HepG2 (cell line): ENCODE results near the gene TFAP2E. TPM values are rescaled to one million over a fixed set of nuclear protein-coding genes. Genes with fewer than 3 reads are reported as not detected.

Experiments
- ATAC-seq: fragments of 200-7000 bp; cut with Tn5 transposase; 3 replicates; pipeline ENCODE4 v1.9.1; 2020; ENCODE audit warnings: mild to moderate bottlenecking, moderate library complexity
- BruUV-seq: library from RNA; stranded (reverse); fragments of 400-500 nt; replicated peaks from 2 replicates; lab custom pipeline; 2021; lab: Mats Ljungman, UMichigan
- CTCF ChIA-PET: fragments of 300-600 bp; formaldehyde crosslinking; extraction: SDS; loops from one replicate; lab custom pipeline; 2021; ENCODE audit warnings: low total read pairs, inconsistent platforms, low intra/inter-chr PET ratio; lab: Yijun Ruan, JAX
- POLR2A ChIA-PET: fragments of 350-600 bp; sonication (Branson Sonifier 250); formaldehyde crosslinking; loops from one replicate; lab custom pipeline; 2020; ENCODE audit warnings: antibody characterized with exemption, inconsistent platforms; lab: Yijun Ruan, JAX
- DNase-seq: peaks from one replicate; pipeline ENCODE4 v3.0.0-alpha.2; 2015; ENCODE audit warnings: low spot score
- FAIRE-seq: peaks from 3 replicates; lab custom pipeline; 2011; peaks lifted over from hg19 to GRCh38; lab: Jason Lieb, UNC
- H2AFZ ChIP-seq: one replicate; pipeline ENCODE4 v1.6.1; 2011; ENCODE audit warnings: low read length, inconsistent platforms
- H3K27ac ChIP-seq: fragments of 300-600 bp; 3 replicates; pipeline ENCODE4 v1.8.0; 2011; ENCODE audit warnings: mixed run types, mild to moderate bottlenecking, mixed read lengths, low read length, inconsistent platforms; ENCODE audit not compliant: insufficient read depth; ENCODE audit errors: extremely low read length
- H3K27me3 ChIP-seq, 2 experiments: fragments of 200-600 bp in 1 of 2; 2 replicates in 1 of 2; 3 replicates in 1 of 2; pipeline versions ENCODE4 v1.6.0 to v1.8.0; 2011; ENCODE audit warnings: low read length in 2 of 2, mild to moderate bottlenecking in 2 of 2, moderate library complexity in 2 of 2, inconsistent platforms in 1 of 2; ENCODE audit not compliant: insufficient read depth in 2 of 2, control insufficient read depth in 1 of 2
- H3K36me3 ChIP-seq, 2 experiments: fragments of 200-600 bp in 1 of 2; replicated peaks in 1 of 2; 2 replicates in 1 of 2; 3 replicates in 1 of 2; pipeline versions ENCODE4 v1.5.1 to v1.8.0; 2011; ENCODE audit warnings: low read length in 2 of 2, inconsistent platforms in 1 of 2; ENCODE audit not compliant: insufficient read depth in 2 of 2, control insufficient read depth in 1 of 2
- H3K4me1 ChIP-seq: 2 replicates; pipeline ENCODE4 v1.5.1; 2012; ENCODE audit warnings: low read length, inconsistent platforms; ENCODE audit not compliant: insufficient read depth
- H3K4me2 ChIP-seq: 2 replicates; pipeline ENCODE4 v1.6.0; 2011; ENCODE audit warnings: low read depth, low read length, inconsistent platforms
- H3K4me3 ChIP-seq, 3 experiments: fragments of 200-600 bp in 1 of 3; sonication (generic), shearing (Covaris generic) in 1 of 3; replicated peaks in 1 of 3; 2 replicates each; pipeline ENCODE4 v1.5.1; 2011 to 2016; ENCODE audit warnings: low read length in 3 of 3, inconsistent platforms in 2 of 3, low read depth in 2 of 3, mild to moderate bottlenecking in 2 of 3, control low read depth in 1 of 3, mixed read lengths in 1 of 3; ENCODE audit not compliant: insufficient read depth in 1 of 3
- H3K79me2 ChIP-seq: one replicate; pipeline ENCODE4 v1.6.1; 2011; ENCODE audit warnings: low read length, inconsistent platforms; ENCODE audit not compliant: insufficient read depth
- H3K9ac ChIP-seq: 2 replicates; pipeline ENCODE4 v1.6.0; 2011; ENCODE audit warnings: mild to moderate bottlenecking, low read depth, low read length, inconsistent platforms; ENCODE audit not compliant: insufficient read depth
- H3K9me3 ChIP-seq: 2 replicates; pipeline ENCODE4 v1.5.1; 2012; ENCODE audit warnings: mild to moderate bottlenecking, low read length
- H4K20me1 ChIP-seq: 2 replicates; pipeline ENCODE4 v1.6.0; 2011; ENCODE audit warnings: inconsistent platforms, mild to moderate bottlenecking, low read length, moderate library complexity; ENCODE audit not compliant: insufficient read depth
- SALL1 ChIP-seq: sonication (generic); formaldehyde crosslinking; IDR thresholded peaks from 2 replicates; pipeline ENCODE4 v1.8.0; 2022; ENCODE audit warnings: mild to moderate bottlenecking, missing genetic modification reagents
- ZC3H4 ChIP-seq: sonication (generic); formaldehyde crosslinking; IDR thresholded peaks from 2 replicates; pipeline ENCODE4 v1.4.0; 2020; ENCODE audit warnings: missing genetic modification reagents, borderline replicate concordance
- ZNF10 ChIP-seq: sonication (generic); formaldehyde crosslinking; IDR thresholded peaks from 2 replicates; pipeline ENCODE4 v1.4.0; 2020; ENCODE audit warnings: mild to moderate bottlenecking, low read depth, missing genetic modification reagents, borderline replicate concordance
- ZNF124 ChIP-seq: sonication (generic); formaldehyde crosslinking; IDR thresholded peaks from 2 replicates; pipeline ENCODE4 v1.4.0; 2020; ENCODE audit warnings: missing genetic modification reagents
- ZNF367 ChIP-seq: sonication (generic); formaldehyde crosslinking; IDR thresholded peaks from 2 replicates; pipeline ENCODE4 v1.4.0; 2020; ENCODE audit warnings: missing genetic modification reagents, borderline replicate concordance
- ZNF383 ChIP-seq: sonication (generic); formaldehyde crosslinking; IDR thresholded peaks from 2 replicates; pipeline ENCODE4 v1.4.0; 2020; ENCODE audit warnings: missing genetic modification reagents, mild to moderate bottlenecking, borderline replicate concordance
- ZNF672 ChIP-seq: sonication (generic); formaldehyde crosslinking; IDR thresholded peaks from 2 replicates; pipeline ENCODE4 v1.8.1; 2022; ENCODE audit warnings: missing genetic modification reagents
- ZNF703 ChIP-seq: sonication (generic); formaldehyde crosslinking; IDR thresholded peaks from 2 replicates; pipeline ENCODE4 v1.5.1; 2020; ENCODE audit warnings: missing genetic modification reagents, mild to moderate bottlenecking, moderate library complexity, borderline replicate concordance
- WGBS: methylation state at CpG from one replicate; pipeline ENCODE4 v1.1.6; 2017; ENCODE audit warnings: low lambda C conversion rate; 5-methylcytosine and 5-hydroxymethylcytosine counted together
- in situ Hi-C: cut with HindIII; loops from 2 replicates; pipeline ENCODE4 v1.10.0; 2017; ENCODE audit warnings: low pct_unique_long_range_greater_than_20kb; ENCODE audit not compliant: extremely low pct_ligation_motif_present
- intact Hi-C: fragments of 100-400 bp; cut with micrococcal nuclease; formaldehyde crosslinking; loops from one replicate; pipeline ENCODE4 v1.10.0; 2022; ENCODE audit not compliant: unreplicated experiment
- polyA plus RNA-seq, 8 experiments: library from polyadenylated mRNA; depleted of rRNA in 3 of 8; stranded (reverse) in 7 of 8; unstranded in 1 of 8; fragments of >200 nt; fragmentation: Illumina TruSeq in 4 of 8; extraction: Trizol in 4 of 8; gene quantifications; 2 replicates each; pipeline versions ENCODE4 v1.2.1 to v1.2.3, GENCODE V29; 2011 to 2016; ENCODE audit warnings: low read depth in 4 of 8, missing spikeins in 1 of 8, mixed read lengths in 1 of 8; ENCODE audit not compliant: insufficient read depth in 1 of 8
- total RNA-seq, 5 experiments: library from RNA; depleted of rRNA; stranded (reverse); fragments of >200 nt; fragmentation: Illumina TruSeq; extraction: Trizol; gene quantifications; 2 replicates each; pipeline ENCODE4 v1.2.3, GENCODE V29; 2016; ENCODE audit warnings: low read depth in 1 of 5
- TF ChIP-seq, protein P1 (sequence below): sonication (generic); formaldehyde crosslinking; IDR thresholded peaks from 2 replicates; pipeline ENCODE4; 2020; ENCODE audit warnings: missing genetic modification reagents, mild to moderate bottlenecking, borderline replicate concordance
- TF ChIP-seq, protein P2 (sequence below): sonication (generic); formaldehyde crosslinking; conservative IDR thresholded peaks from 2 replicates; pipeline ENCODE4 v1.4.0; 2020; ENCODE audit warnings: mild to moderate bottlenecking, missing genetic modification reagents, moderate library complexity

TFAP2E gene
- total and polyA plus RNA-seq, 2 of the 13 experiments (the other 11 are each of a cell fraction or from before 2014, with no cell fraction given), result 0.31 to 0.41 TPM

DNA sequence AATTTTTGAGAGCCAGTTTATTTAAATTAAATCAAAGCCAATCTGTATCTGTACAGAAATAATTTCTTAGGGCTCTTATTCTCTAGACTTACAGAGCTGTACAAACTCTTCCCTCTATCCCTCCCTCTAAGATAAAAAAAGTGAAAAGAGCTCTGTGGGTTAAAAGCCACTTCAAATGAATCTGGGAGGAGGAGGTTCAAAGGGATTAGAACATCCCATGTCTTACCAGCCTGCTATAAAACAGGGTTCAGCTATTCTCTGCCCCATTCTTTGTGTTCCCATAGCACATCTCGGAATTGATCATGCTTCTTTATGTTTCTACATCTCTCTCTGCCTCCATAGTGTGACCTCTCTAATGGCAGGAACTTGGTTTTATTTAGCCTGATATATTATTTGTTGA is 35.3 kb upstream of the TFAP2E start:
- no TSS peak for BruUV-seq
- no peak overlapping the region for H3K4me3 ChIP-seq
- 100% methylated on average over 1 of the region's 1 CpG for WGBS
- H3K27me3 ChIP-seq, result no peaks in the 10 kb centered on the region
- peaks cover 17% of the 10 kb centered on the region for H3K4me1 ChIP-seq
- POLR2A ChIA-PET, result interaction anchor here (0.6 kb wide), 2 partner anchors 9 to 86 kb away, joined by 3 read pairs; no protein-coding TSS in a partner anchor
- DNase-seq, result no peak
- H3K79me2 ChIP-seq, result peaks cover 13% of the 10 kb centered on the region
- H2AFZ ChIP-seq, result no peak overlapping the region
- in situ Hi-C loops, result no loop called here
- CTCF ChIA-PET, result no interaction called here
- H3K9ac ChIP-seq, result no peak overlapping the region
- H3K9me3 ChIP-seq, result no peaks in the 10 kb centered on the region
- no peak overlapping the region for H3K4me2 ChIP-seq
- intact Hi-C loops, result no loop called here
- no peak for FAIRE-seq
- H3K27ac ChIP-seq, result no peak overlapping the region
- peaks cover 1 to 30% of the 10 kb centered on the region in 2 experiments; a peak in 1 of 5 replicates for H3K36me3 ChIP-seq
- no peak for TF ChIP-seq ZNF367 (CRISPR knock-in tag)
- TF ChIP-seq ZNF672, result no peak
- no peak for TF ChIP-seq ZNF10 (CRISPR knock-in tag)
- no peak for ATAC-seq
- H4K20me1 ChIP-seq, result no peaks in the 10 kb centered on the region; the same call in none of the 2 replicates

DNA sequence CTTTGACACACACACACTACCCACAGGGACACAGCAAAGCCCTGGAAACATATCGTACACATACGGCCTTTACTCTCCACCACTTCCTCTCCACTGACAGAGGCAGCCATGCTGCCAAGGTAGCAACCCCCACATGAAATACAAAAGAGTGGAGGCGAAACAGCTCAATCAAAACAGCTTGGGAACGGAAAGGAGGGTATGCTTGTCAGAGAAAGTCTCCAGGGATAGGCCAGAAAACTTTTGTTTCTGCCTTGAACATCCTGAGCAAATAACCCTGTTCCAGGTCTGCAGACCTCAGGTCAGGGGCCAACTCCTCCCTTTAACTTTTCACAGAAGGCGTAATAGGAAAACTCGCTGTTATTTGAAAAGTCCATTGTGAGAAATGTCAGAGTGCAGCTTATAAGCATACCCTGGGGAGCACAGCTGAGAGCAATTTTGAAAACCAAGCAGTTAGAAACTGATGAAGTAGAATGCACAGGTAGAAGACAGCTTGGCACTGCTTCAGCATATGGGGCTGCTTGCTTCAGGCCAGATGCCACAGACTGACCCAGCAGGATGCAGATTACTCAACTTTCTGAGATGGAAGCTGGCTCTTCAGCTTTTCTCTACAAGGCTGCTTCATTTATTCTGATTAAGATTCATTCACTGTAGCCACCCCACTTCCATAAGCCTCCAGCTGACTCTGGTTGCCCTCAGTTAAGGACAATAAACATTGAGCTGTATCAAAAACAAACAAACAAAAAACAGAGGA is 33.9 kb upstream of the TFAP2E start:
- H4K20me1 ChIP-seq, result no peaks in the 10 kb centered on the region; the same call in none of the 2 replicates
- no peak overlapping the region for H3K27ac ChIP-seq
- peaks cover 17% of the 10 kb centered on the region for H3K79me2 ChIP-seq
- ATAC-seq, result no peak
- no peak for DNase-seq
- peaks cover 17% of the 10 kb centered on the region for H3K4me1 ChIP-seq
- H3K9ac ChIP-seq, result no peak overlapping the region
- H3K9me3 ChIP-seq, result no peaks in the 10 kb centered on the region
- BruUV-seq, result no TSS peak
- no peak overlapping the region for H2AFZ ChIP-seq
- ChIA-PET POLR2A (interaction anchor here (1.9 kb wide), 1 partner anchor 17 kb away, joined by 6 read pairs; no protein-coding TSS in a partner anchor), CTCF (no interaction called here)
- H3K4me3 ChIP-seq, result no peak overlapping the region
- FAIRE-seq, result peak; percentile 30
- in situ Hi-C loops, result no loop called here
- H3K4me2 ChIP-seq, result no peak overlapping the region
- intact Hi-C loops, result no loop called here
- peaks cover 1 to 26% of the 10 kb centered on the region in 2 experiments; a peak in 2 of 5 replicates for H3K36me3 ChIP-seq
- WGBS, result 90% methylated on average over 6 of the region's 6 CpGs
- H3K27me3 ChIP-seq, result no peaks in the 10 kb centered on the region
- TF ChIP-seq ZNF383 (CRISPR knock-in tag) (no peak), ZNF124 (no peak), SALL1 (CRISPR knock-in tag) (no peak), ZNF703 (CRISPR knock-in tag) (no peak), ZC3H4 (CRISPR knock-in tag) (no peak)
- TF ChIP-seq, protein P1, sequence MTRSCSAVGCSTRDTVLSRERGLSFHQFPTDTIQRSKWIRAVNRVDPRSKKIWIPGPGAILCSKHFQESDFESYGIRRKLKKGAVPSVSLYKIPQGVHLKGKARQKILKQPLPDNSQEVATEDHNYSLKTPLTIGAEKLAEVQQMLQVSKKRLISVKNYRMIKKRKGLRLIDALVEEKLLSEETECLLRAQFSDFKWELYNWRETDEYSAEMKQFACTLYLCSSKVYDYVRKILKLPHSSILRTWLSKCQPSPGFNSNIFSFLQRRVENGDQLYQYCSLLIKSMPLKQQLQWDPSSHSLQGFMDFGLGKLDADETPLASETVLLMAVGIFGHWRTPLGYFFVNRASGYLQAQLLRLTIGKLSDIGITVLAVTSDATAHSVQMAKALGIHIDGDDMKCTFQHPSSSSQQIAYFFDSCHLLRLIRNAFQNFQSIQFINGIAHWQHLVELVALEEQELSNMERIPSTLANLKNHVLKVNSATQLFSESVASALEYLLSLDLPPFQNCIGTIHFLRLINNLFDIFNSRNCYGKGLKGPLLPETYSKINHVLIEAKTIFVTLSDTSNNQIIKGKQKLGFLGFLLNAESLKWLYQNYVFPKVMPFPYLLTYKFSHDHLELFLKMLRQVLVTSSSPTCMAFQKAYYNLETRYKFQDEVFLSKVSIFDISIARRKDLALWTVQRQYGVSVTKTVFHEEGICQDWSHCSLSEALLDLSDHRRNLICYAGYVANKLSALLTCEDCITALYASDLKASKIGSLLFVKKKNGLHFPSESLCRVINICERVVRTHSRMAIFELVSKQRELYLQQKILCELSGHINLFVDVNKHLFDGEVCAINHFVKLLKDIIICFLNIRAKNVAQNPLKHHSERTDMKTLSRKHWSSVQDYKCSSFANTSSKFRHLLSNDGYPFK (CRISPR knock-in tag), result no peak
- TF ChIP-seq, protein P2, sequence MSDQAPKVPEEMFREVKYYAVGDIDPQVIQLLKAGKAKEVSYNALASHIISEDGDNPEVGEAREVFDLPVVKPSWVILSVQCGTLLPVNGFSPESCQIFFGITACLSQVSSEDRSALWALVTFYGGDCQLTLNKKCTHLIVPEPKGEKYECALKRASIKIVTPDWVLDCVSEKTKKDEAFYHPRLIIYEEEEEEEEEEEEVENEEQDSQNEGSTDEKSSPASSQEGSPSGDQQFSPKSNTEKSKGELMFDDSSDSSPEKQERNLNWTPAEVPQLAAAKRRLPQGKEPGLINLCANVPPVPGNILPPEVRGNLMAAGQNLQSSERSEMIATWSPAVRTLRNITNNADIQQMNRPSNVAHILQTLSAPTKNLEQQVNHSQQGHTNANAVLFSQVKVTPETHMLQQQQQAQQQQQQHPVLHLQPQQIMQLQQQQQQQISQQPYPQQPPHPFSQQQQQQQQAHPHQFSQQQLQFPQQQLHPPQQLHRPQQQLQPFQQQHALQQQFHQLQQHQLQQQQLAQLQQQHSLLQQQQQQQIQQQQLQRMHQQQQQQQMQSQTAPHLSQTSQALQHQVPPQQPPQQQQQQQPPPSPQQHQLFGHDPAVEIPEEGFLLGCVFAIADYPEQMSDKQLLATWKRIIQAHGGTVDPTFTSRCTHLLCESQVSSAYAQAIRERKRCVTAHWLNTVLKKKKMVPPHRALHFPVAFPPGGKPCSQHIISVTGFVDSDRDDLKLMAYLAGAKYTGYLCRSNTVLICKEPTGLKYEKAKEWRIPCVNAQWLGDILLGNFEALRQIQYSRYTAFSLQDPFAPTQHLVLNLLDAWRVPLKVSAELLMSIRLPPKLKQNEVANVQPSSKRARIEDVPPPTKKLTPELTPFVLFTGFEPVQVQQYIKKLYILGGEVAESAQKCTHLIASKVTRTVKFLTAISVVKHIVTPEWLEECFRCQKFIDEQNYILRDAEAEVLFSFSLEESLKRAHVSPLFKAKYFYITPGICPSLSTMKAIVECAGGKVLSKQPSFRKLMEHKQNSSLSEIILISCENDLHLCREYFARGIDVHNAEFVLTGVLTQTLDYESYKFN (CRISPR knock-in tag), result no peak
